ENCODE measurements around the gene PCDHGB5.
"Not testable (repeated sequence)": the region's sequence is repeated elsewhere in the genome, so short reads cannot be mapped to it uniquely, and the experiment has no call there.

PCDHGB5 gene

DNA sequence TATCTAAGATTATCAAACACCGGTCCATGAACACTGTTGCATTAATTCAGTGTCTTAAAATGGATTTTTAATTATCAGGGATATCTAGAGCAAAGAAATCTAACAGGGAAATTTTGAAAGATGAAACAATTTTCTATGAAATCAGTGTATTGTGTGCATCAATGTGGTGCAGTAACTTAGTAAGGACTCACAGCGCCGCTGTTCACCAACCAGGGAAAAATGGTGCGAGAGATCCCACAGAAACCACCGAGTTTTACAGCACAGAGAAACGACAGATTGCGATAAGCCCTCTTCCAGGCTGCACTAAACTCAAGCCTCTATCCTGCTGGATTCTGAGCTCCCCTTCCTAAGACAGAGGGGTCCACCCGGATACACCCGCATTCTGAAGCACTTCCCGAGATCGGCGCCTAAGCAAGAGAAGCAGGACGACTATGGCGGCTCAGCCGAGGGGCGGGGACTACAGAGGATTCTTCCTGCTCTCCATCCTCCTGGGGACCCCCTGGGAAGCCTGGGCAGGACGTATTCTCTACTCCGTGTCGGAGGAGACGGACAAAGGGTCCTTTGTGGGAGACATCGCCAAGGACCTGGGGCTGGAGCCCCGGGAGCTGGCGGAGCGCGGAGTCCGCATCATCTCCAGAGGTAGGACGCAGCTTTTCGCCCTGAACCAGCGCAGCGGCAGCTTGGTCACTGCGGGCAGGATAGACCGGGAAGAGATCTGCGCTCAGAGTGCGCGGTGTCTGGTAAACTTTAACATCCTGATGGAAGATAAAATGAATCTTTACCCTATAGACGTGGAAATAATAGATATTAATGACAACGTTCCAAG, 15.1 kb upstream of the PCDHGB5 start, which contains the start of gene PCDHGA7:
TSS of gene PCDHGA7 (plus strand) at position 274 of the 826 bp plus-strand sequence. CDS start at position 432, 158 bp downstream.
- no peak for DNase-seq

DNA sequence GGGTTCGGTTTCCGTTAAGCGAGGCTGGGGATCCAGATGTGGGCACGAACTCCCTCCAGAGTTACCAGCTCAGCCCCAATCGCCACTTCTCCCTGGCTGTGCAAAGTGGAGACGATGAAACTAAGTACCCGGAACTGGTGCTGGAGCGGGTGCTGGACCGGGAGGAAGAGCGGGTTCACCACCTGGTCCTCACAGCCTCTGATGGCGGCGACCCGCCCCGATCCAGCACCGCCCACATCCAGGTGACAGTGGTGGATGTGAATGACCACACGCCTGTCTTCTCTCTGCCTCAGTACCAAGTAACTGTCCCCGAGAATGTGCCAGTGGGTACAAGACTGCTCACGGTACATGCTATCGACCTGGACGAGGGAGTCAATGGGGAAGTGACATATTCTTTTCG, 14.4 kb upstream of the PCDHGB5 start:
- DNase-seq: no peak

DNA sequence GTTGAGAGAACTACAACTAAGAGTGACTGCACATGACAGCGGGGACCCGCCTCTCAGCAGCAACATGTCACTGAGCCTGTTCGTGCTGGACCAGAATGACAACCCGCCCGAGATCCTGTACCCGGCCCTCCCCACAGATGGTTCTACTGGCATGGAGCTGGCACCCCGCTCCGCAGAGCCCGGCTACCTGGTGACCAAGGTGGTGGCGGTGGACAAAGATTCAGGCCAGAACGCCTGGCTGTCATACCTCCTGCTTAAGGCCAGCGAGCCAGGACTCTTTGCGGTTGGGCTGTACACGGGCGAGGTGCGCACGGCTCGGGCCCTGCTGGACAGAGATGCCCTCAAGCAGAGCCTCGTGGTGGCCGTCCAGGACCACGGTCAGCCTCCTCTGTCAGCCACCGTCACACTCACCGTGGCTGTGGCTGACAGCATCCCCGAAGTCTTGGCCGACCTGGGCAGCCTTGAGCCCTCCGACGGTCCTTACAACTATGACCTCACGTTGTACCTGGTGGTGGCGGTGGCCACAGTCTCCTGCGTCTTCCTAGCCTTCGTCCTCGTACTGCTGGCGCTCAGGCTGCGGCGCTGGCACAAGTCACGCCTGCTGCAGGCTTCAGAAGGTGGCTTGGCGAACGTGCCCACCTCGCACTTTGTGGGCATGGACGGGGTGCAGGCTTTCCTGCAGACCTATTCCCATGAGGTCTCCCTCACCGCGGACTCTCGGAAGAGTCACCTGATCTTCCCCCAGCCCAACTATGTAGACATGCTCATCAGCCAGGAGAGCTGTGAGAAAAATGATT, 13.1 kb upstream of the PCDHGB5 start:
- no peak for DNase-seq

DNA sequence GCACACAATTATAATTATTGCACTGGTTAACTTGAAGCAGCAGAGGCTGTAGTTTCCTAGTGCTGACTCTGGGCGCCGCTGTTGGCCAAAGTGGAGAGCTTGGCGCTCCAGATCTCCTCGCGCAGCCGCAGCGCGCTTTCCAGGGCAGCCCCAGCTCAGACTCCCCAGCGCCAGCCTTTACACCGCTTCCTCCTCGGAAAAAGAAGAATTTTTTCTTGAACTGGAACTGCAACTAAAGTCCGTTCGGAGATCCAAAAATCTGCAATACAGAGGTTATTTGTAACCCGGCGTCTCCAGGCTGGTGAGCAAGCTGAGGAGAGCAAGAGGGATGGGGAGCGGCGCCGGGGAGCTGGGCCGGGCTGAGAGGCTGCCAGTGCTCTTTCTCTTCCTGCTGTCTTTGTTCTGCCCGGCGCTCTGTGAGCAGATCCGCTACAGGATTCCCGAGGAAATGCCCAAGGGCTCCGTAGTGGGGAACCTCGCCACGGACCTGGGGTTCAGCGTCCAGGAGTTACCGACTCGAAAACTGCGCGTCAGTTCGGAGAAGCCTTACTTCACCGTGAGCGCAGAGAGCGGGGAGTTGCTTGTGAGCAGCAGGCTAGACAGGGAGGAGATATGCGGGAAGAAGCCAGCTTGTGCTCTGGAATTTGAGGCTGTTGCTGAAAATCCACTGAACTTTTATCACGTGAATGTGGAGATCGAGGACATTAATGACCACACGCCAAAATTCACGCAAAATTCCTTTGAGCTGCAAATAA, 10.0 kb upstream of the PCDHGB5 start, which contains the start of gene PCDHGB4:
TSS of gene PCDHGB4 (plus strand) at position 142 of the 755 bp plus-strand sequence. CDS start at position 329, 187 bp downstream.
- DNase-seq: not testable (repeated sequence)

DNA sequence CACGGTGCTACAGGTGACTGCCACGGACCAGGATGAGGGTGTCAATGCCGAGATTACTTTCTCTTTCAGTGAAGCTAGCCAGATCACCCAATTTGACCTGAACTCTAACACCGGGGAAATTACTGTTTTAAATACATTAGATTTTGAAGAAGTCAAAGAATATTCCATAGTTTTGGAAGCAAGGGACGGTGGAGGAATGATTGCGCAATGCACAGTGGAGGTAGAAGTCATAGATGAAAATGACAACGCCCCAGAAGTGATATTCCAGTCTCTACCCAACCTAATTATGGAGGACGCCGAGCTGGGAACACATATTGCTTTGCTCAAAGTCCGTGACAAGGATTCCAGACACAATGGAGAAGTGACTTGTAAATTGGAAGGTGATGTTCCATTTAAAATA, 9.1 kb upstream of the PCDHGB5 start:
- DNase-seq: no peak

GRCh38 chr5:141389153-141390042, 8.3 kb upstream of the PCDHGB5 start:
- no peak for DNase-seq

DNA sequence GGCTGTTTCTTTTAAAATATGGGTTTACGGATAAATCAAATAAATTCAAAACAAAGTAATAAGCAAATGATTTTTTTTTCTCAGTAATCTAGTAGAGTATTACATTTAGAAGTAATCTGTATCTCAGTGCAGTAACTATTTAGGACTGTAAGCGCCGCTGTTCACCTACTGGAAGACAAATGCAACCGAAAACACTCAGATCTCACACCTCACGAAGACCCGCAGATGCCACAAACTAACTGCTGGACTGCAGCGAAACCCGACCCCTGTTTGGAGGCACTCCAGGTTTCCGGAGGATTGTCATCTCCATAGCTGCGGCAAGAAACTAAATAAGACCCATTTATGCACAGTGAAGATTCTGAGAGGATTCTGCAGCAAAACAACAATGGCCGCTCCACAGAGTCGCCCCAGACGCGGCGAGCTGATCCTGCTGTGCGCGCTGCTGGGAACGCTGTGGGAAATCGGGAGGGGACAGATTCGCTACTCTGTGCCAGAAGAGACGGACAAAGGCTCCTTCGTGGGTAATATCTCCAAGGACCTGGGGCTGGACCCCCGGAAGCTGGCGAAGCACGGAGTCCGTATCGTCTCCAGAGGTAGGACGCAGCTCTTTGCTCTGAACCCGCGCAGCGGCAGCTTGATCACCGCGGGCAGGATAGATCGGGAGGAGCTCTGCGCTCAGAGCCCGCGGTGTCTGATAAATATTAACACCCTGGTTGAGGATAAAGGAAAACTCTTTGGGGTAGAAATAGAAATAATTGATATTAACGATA, 5.1 kb upstream of the PCDHGB5 start, which contains the start of gene PCDHGA8:
TSS of gene PCDHGA8 (plus strand) at position 205 of the 770 bp plus-strand sequence. CDS start at position 386, 181 bp downstream.
- DNase-seq: no peak

DNA sequence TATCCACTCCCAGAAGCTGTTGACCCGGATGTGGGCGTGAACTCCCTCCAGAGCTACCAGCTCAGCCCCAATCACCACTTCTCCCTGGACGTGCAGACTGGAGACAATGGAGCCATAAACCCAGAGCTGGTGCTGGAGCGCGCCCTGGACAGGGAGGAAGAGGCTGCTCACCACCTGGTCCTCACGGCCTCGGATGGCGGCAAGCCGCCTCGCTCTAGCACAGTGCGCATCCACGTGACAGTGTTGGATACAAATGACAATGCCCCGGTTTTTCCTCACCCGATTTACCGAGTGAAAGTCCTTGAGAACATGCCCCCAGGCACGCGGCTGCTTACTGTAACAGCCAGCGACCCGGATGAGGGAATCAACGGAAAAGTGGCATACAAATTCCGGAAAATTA, 4.5 kb upstream of the PCDHGB5 start:
- DNase-seq: no peak

GRCh38 chr5:141394401-141395187, 3.2 kb upstream of the PCDHGB5 start:
- not testable (repeated sequence) for DNase-seq

- no peak for DNase-seq
These were observed 861 bp downstream of the PCDHGB5 start for GRCh38 chr5:141398608-141399007.

GRCh38 chr5:141399555-141400258, 2.0 kb downstream of the PCDHGB5 start:
- DNase-seq: no peak

GRCh38 chr5:141402553-141403243, 5.0 kb downstream of the PCDHGB5 start, which contains the start of gene PCDHGA9:
Gene PCDHGA9 (plus strand): TSS chr5:141402778. CDS start chr5:141402953, 175 bp downstream.
- DNase-seq: no peak

- no peak for DNase-seq
These were observed 5.6 kb downstream of the PCDHGB5 start for GRCh38 chr5:141403387-141403786.

GRCh38 chr5:141407790-141408505, 10.2 kb downstream of the PCDHGB5 start, which contains the start of gene PCDHGB6:
Gene PCDHGB6 (plus strand): TSS chr5:141408021. CDS start chr5:141408203, 182 bp downstream.
- not testable (repeated sequence) for DNase-seq

GRCh38 chr5:141409598-141410306, 12.0 kb downstream of the PCDHGB5 start:
- no peak for DNase-seq

- DNase-seq: no peak
These were observed 13.8 kb downstream of the PCDHGB5 start for GRCh38 chr5:141411575-141411974.
